HG03064 (cell line): ENCODE measurements around the gene LINC00237.

ENCODE experiments used
- ATAC-seq: cut with Tn5 transposase; IDR thresholded peaks from one replicate; pipeline ENCODE4 v1.9.1; 2021; ENCODE audit warnings: low read depth; ENCODE audit not compliant: unreplicated experiment

LINC00237 gene

DNA sequence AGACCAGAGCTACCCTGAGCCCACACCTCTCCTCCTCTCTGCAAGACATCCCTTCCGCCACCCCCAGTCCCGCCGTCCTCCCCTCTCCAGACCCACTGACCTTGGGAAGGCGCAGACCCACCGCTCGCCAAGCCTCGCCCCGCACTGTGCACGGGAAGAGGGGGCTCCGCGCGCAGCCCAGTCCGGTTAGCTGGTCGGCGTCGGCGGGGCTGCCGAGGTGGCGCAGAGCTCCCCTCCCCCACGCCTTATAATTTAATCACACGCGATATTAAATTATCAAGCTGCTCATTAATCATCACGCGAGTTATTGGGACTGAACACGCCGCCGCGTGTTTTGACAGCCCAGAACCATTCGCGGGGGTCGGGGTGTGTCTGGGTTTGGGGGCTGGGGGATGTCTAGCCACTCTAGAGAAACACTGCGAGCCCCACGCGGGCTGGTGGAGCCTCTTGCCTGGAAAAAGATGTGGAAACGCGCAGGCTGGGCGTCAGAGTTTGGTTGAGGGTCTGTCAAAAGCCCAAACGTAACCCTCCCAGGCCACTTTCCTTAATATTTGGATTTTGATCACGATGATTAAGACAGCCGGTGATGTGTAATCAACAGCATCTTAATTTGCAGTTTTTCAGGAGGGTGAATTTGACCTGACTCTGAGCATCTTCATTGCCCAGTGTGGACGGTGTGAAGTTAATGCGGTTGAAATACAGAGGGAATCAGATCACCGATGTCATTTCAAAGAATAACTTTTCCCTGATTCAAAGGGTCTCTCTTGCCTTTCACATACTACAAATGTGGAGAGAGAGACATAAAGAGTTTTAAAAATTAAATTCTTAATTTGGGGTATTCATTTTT lies at the start of gene LINC00237:
TSS of gene LINC00237 (minus strand) at position 188 of the 847 bp plus-strand sequence.
- ATAC-seq = no peak

DNA sequence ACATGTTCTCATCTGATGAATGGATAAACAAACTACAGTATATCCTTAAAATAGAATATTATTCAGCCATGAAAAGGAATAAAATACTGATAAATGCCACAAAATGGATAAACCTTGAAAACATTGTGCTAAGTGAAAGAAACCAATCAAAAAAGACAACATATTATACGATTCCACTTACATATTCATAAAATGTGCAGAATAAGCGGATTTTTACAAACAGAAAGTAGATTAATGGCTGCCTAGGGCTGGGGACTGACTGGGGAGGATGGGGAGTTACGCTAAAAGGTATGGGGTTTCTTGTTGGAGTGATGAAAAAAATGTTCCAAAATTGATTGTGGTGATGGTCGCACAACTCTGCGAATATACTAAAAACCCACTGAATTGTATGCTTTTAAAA lies 49.1 kb upstream of the LINC00237 start:
- ATAC-seq = no peak

DNA sequence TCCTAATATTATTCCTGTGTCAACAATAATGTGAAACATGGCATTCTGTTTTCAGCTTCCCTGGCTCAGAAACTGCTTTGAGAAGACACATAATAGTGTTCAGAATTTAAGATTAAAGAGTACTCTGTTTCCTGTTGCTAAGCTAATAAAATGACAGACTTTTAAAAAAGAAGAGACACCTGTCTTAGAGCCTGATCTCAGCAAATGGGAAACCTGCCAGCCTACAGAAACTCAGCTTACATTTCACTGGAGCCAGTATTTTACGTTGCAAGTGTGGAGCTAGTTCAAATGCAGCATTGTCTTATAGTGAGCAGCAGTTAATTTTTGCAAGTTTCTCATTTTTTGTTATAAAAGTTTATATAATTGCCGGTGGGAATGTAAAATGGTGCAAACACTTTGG lies 48.5 kb upstream of the LINC00237 start:
- no peak for ATAC-seq

DNA sequence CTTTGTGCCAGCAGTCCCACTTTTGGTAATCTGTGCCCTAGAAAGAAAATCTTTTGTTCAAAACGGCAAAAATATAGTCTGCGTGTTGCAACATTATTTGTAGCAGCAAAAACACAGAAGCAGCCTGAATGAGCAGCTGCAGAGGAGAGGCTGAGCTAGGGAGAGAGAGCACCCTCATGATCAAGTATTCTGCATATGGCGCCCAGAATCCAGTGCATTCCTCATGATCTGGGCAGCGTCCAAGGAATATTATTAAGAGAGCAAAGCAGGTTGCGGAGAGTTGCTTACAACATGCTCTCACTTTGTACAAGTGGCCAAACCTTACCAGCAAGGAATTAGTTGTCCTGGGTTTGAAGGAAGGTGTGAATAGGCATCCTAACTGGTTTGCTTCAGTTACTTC lies 45.6 kb upstream of the LINC00237 start:
- no peak for ATAC-seq

DNA sequence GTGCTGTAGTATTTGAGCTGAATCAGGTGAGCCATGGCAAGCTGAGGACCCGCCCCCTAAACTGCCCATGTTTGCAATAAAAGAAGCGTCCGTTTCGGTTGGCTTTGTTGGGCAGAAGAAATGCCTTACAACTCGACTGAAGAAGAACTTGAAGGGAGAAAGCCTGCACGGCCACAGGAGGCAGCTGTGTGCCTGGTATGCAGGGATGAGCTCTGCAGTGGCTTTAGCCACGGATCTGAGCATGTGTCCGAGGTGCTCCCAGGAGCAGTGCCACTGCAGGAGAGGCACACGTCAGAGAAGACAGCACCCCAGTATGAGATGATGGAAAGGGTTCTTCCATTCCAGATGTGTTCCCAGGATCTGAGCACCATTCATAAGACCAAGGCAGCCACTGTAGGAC lies 43.2 kb upstream of the LINC00237 start:
- ATAC-seq = no peak

DNA sequence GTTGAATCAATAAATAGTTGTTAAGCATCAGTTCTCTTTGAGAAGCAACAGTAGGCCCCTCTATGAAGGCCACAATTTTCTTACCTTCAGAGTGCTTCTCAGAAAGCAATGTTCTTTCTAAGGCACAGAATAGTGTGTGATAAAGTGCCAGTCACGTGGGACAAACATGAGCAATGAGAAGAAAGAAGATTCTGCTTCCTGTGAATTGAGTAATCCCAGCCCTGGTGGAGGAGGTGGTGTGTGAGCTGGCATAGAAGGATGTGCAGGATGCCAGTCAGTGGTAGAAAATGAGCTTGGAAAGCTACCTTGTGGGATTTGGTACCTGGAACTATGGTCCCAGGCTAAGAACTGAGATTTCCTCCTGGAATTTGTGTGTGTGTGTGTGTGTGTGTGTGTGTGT lies 41.4 kb upstream of the LINC00237 start:
- no peak for ATAC-seq

DNA sequence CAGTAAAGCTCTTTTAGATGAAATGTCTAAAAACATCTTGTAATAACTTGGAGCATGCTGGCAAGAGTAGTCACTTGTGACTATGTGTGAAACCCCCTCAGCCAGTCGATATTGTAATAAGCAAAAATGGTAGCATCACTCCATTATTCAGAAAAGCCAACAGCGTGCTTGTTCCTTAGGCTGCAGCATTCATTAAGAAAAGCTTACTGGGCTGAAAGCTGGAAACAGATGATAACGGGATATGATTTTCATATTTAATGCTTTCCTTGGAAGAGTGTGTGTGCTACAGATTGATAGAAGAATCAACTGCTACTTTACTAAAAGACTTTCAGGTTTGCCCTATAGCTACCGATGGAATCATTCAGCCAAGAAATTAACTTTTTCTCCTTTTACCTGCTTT lies 40.1 kb upstream of the LINC00237 start:
- ATAC-seq = no peak

DNA sequence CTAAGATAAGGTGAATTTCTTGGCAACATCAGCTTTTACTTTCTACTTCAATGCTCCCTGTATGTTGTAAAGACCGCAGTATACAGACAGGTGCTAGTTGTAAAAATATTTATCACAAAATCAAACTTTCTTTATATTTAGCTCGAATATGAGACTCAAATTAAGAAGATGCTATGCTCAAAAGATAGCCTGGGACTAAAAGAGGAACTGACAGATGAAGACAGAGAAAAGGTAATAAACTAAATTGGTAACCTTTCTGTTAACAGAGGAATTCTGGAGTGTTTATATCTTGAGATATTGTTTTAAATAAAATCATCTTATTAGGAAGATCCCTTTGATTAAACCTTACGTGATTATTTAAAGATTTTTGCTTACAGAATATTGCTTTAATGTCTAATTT lies 39.3 kb upstream of the LINC00237 start:
- ATAC-seq = no peak

DNA sequence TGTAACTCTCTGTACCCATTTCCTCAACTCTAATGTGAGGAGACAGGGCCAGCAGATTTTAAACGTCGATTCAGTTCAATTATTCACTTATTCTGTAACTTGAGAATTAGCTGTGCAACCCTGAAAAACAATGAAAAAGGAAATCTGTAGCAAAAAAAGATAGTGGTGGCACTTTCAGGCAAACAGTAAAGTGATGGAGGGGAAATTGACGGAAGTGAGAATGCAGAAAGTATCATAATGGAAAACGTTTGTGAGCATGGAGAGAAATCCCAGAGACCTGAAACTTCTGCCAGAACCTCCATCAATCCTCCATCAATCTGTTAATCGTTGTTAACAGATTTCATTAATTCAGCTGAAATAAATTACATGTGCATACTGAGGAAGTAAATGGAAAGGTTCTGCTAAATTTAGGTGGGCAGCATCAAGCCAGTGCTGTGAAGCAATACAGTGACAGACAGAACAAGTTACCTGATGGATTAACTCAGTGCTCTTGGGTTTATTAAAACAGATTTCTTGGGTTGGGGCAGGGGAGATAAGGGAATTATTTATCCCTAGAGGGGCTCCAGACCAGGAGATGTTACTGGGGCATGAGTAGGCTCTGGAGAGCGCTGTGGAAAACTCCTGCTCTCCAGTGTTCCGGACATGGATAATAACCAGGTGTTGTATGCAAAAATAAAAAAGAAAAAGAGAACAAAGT lies 37.2 kb upstream of the LINC00237 start:
- no peak for ATAC-seq

DNA sequence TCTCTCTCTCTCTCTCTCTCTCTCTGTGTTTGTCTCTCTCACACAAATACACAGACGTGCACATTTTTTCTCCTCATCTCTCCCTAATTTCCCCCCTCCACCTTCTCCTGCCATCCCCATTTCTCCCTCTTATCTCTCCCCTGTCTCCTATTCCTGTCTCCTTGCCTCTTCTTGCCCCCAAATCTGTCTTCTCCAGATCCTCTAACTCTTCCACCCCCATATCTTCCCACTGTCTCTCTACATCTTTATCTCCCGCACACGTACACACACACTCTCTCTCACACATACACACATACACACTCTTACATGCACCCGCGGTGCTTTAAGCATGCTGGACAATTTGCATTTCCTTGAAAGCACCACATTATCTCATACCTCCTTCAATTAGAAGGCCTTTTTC lies 35.7 kb upstream of the LINC00237 start:
- no peak for ATAC-seq

DNA sequence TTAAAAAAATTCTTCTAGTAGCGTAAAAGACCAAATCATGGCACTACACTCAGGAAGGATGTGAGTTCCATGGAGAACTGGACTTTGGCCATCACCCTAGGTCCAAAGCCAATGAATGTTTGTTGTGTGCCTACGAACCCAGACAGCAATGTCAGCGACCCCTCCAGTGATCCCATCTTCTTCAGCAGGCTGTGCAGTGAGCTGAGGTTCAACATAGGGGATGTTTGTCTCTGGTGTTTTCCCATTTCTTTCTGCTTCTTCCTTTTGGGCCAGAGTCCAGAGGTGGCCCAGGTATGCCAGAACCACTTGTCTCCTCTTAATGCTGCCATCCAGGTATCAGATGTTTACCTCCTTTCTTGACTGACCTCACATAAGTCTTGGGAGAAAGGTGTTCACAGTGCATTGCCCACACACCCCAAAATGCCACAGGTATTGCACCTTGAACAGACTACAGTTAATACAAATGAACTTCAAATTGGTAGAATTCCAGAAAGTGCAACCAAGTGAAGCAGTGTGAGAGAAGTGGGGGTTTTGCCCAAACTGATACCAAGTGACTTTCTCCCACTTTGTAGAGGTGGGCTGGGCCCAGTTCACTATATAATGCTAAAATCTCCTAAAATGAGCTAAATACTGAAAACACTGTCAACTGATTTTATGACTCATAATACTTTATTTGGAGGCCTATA lies 33.9 kb upstream of the LINC00237 start:
- no peak for ATAC-seq

DNA sequence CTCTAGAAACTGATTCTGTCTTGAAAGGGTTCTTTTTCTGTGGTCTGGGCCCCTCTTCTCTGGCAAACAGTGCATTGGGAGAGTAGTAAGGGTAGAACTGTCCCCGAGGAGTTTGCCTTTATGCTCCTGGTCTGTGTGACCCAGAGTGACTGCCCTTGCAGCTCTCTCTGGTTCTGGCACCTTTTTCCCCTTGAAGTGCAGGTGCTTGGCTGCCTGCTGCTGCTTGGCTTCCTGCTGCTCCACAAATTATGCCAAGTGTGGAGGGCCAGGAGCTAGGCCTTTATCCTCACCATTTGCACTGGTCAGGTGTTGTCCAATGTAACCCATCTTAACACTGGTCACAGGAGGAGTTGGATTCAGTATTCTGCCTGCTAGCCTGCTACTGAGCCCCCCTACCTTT lies 30.9 kb upstream of the LINC00237 start:
- ATAC-seq = no peak

DNA sequence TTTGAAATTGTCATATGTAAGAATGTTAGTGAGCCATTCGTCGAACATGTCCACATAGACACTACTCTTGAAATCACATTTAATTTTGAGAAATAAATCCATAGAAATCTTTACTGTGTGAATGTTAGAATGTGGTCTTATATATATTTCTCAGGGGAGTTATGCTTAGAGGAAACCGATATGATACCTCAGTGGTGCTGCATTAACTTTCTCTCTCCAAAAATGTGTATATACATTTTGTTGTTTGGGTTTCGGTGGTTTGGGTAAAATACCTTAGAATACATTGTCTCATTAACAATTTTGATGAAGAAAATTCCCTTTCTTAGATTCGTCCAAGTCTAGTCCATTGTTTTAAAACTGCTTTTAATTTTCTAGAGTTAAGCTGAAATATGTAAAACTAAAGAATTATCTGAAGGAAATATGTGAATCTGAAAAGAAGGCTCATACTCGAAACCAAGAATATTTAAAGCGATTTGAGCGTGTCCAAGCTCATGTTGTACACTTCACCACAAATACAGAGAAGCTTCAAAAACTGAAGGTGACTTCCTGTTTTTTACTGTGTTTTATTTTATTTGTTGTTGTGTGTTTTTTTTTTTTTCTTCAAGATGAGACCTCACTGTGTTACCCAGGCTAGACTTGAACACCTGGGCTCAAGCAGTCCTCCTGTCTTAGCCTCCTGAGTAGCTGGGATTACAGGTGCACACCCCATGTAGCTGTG lies 30.0 kb upstream of the LINC00237 start:
- ATAC-seq = no peak

DNA sequence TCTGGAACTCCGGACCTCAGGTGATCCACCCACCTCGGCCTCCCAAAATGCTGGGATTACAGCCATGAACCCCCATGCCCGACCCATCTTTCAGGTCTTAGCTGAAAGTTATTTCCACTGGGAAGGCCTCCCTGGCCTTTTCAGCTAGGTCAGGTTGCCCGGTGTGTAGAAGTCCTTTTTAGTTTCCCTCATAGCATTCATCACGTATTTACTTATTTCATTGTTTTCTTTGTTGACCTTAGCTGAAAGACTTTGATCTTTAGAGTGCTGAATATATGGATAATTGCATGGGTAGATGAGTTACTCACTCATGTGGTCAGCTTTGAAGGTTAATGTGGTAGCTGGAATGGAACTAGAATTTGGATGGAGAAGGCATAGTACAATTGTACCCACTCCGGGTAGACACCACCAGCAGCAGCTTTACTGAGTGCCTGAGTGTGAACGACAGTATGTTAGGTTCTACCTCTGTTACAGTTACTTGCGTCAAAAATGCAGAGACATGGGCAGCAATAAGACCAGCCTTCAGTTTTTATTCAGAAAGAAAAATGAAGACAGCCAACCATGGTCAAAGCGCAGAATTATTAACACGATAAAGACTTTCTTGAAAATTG lies 28.8 kb upstream of the LINC00237 start:
- ATAC-seq = no peak

DNA sequence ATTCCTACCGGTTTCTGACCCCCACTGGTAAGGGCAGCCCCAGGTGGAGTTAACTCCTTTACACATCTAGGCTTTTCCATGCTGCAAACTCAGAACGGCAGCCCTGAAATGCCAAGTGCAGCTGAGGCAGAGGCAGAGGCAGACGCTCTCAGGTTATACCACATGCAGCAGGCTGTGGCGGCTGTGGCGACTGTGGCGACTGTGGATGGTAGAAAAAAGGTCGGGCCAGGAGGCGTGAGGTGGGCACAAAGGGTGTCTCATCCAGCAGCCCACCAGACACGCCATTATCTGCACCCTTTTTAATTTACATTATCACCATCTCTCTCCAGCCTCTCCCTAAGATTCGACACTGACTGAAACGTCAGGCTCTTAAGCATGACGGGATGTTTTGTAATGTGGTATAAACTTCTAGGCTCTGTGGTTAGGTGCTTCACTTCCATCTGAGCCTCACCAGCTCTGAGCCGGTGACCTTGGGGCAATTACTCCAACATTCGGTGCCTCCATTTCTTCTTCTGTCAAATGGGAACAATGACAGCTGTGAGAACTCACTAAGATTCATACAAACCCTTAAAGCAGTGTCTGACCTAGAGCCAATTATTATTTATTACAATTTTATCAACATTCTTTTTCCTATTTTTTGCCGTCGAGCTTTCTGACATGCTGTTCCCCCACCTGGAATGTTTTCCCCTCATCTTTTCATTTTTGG lies 27.9 kb upstream of the LINC00237 start:
- ATAC-seq = no peak

DNA sequence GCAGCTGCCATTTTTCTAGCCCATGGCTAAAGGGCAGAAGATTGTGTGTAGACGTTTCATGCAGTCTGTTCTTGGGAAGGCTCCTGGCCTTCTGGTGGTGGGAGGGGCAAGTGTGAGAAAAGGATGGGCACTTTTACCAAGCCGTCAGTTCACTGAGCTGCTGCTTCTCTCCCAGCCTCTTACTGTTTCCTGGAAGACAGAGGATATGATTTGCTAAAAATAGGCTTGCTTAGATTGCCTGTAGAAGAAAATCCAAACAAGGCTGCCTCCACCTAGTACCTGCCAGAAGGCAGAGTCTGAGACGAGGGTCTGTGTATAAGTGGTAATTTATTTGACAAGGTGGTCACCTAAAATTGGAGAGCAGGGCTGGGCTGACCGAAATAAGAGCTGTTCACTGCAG lies 27.2 kb upstream of the LINC00237 start:
- no peak for ATAC-seq

DNA sequence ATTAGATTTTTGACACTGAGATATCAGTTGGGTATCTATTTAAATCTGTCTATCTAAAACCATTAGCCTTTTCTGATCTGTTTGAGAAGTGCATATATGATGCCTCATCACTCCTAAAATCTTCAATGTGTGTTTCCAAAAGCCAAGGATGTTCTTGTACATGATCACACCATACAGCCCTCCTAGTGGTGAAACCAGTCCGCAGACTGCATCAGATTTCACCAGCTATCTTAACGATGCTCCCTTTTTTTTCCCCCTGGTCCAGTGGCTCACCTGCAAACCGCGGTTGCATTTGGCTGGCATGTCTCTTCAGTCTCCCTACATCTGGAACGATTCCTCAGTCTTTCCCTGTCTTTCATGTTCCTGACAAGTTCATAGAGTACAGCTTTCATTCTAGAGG lies 23.7 kb upstream of the LINC00237 start:
- no peak for ATAC-seq

DNA sequence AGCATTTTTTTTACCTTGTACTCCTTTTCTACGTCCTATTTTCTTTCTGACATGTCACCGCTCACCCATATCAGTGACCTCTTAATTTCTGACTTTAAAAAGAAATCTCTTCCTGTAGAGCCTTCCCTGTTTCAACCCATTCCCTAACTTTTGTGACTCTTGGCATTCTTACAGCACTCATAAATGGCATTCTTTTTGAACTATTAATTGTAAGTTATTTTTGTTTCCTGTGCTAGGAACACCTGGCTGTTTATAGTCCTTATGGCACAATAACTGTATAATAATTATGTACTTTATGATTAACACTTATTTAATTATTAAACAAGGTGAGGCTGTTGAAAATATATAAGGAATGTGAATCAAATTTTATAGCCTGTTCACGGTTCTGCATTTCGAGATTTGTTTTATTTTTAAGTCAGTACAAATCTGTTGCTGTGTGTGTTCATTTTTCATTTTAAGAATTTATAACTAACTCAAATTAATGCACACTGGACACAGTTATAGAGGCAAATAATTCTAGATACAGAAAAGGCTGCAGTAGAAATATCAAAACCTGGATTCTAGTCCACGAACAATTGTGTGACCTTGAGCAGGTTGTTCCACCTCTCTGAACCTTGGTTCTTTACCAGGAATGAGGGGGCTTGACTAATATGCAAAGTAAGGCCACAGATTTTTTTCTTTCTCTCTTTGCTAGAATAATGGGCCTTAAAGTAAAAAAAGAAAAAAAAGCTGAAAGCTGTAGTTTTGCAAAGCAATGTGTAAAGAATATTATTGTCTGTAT lies 21.2 kb upstream of the LINC00237 start:
- ATAC-seq = no peak

DNA sequence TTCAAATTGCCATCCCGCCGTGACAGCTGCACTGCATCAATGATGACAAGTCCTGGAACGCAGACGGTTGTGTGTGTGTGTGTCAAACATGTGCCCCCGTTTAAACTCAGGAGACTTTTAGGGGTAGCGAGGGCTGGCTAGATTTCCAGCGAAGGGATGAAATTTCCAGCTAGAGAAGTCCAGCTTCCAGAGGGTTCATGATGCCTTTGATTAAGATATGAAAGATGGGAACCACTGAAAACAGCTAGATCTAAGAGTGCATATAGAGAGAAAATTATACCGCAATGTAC lies 20.4 kb upstream of the LINC00237 start:
- ATAC-seq = no peak
